Stimulated activated CD4-positive, alpha-beta T cell treated with anti-CD3 and anti-CD28 coated beads, Interleukin-1b, Interleukin-23, amount 100 ng/mL, for 4 hours (primary cell): ENCODE data around the gene EPOP.
A peak's percentile ranks its signal among the peaks of the same experiment; 100 is the strongest.

Experiments used
- DNase-seq, 2 donors: peaks; one replicate each; pipeline ENCODE4 v3.0.0-alpha.2; 2020; ENCODE audit warnings: low read depth in 2 of 2

Gene EPOP

GRCh38 chr17:38705803-38706504 lies 31.2 kb upstream of the EPOP start:
- DNase-seq, result peak; percentile 33 to 58

GRCh38 chr17:38705523-38705802 lies 30.7 kb upstream of the EPOP start:
- DNase-seq, result no peak

GRCh38 chr17:38704606-38705522 lies 30.1 kb upstream of the EPOP start, which contains the start of gene MLLT6:
Gene MLLT6 (plus strand): TSS chr17:38705273. CDS start chr17:38705633, 360 bp downstream.
- peak; percentile 81 to 86 for DNase-seq

- peak; percentile 78 to 88 for DNase-seq
Measured at GRCh38 chr17:38703742-38704605, 29.2 kb upstream of the EPOP start.

GRCh38 chr17:38702916-38703741 lies 28.4 kb upstream of the EPOP start:
- DNase-seq, result peak; percentile 32 to 33

DNA sequence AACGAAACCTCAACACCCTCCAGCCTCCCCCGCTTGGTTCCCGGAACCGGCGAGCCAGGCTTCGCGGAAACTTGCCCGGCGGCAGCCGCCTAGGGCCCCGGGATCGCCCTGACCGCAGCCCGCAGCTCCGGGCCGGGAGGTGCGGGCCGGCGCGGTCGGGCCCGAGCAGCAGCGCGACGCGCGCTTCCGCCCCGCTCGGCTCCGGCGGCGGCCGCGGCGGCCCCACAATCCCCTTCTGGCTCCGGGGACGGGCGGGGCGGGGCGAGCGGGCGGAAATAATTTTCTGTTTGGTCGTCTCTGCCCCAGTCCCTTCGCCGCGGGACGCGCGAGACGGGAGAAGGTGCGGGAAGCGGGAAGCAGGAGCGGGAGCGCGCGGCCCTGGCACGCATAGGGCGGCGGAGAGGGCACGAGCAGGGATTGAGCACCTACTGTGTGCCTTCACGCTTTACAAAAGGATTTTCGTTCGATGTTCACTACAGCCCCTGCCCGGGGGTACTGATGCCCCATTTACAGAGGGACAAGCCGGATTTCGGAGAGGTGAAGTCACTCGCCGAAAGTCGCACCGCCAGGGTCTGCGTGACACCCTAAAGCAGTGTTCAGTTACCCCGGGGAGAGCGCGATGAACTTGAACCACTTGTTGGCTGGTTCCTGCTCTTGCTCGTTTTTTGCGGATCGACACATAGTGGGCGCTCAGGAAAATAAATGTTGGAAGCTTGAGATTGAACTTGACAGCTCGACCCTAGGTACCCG lies 27.6 kb upstream of the EPOP start:
- DNase-seq, result peak; percentile 74 to 75

GRCh38 chr17:38701504-38702165 lies 26.9 kb upstream of the EPOP start:
- peak; percentile 70 to 77 for DNase-seq

DNA sequence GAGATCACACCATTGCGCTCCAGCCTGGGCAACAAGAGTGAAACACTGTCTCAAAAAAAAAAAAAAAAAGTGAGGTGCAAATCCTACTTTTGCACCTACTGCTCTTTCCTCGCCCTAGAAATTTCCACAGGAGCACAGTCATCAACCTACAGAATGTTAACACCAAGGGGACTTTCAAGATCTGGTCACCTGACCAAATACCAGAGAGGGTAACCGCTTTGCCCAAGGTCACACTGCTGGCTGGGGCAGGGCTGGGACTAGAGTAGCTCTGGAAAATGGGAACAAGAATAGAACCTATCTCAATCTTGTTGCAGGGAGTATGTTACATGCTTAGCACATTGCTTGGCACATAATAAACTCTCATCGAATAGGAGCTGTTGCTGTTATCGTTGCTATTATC lies 24.0 kb upstream of the EPOP start:
- no peak for DNase-seq

DNA sequence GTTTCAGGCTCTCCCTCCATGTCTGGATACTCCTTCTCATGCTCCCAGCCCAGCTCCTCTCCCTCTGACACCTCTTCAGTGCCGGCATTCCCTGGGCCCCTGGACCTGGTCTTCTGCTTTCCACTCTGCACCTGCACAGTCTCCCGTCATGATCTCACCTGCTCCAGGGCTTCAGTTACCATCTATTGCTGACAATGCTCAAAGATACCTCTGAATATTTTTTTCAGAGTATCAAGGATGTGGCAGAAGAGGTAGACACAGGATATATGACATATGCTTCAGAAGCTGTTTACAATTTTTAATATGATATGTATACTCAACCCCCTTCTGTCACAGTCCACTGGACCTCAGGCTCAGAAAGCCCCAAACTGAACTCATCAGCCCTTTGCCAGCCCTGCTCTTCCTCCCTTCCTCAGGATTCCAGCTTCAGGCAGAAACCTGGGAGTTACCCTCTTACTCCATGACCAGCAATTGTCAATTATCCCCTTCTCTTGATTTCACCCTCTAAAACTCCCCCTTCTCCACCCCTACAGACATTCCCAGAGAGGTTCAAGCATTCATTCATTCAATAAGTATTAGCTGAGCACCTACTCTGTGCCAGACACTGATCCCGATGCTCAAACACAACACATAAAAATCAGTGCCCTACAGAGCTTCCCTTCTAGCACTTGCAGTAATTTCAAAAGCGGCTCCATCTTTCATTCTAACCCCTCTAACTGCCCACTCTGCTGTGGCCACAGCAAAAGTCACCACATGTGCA lies 22.5 kb upstream of the EPOP start:
- no peak for DNase-seq

DNA sequence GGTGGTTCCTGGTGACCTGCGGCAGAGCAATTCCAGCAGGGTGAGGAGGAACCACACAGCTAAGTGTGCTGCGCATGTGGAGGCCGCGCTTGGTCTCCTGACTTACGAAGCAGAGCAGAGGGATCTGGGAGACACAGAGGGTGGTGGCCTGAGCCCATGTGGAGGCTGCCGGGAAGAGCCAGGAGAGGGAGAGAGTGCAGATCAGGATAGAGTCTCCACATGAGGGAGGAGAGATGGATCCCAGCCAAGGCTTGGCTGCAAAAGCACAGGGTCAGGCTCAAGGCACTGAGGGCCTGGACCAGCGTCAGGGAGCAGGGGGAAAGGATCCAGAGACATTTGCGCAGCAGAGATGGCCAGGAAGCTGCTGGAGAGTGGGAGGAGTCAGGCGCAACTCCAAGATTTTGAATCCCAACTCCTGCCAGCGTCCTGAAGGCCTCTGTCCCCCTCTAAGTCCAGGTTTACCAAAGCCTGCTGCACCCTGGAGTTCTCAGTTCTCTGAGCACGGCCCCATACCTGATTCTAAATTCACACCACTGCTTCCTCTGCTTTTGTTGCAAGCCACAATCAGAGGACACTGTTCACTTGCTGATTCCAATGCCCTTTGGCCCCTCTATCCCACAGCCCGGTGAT lies 19.1 kb upstream of the EPOP start:
- DNase-seq, result no peak

DNA sequence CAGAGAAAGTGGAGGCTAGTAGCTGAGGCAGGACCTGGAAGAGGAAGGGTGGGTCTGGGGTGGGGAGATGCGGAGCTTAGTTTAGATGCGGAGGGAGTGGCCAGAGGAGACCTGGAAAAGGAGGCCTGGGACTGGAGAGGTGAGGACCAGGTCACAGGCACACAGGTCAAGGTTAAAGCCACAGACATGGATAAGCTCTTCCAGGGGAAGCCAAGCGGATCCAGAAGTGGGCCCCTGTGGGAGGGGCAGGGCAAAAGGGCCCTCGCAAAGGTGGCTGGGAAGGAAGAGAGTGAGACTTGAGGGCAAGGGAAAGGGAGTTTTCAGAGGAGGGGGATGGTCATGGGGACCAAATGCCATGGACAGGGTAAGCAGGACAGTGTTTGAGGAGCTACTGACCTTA lies 16.4 kb upstream of the EPOP start:
- DNase-seq, result no peak

DNA sequence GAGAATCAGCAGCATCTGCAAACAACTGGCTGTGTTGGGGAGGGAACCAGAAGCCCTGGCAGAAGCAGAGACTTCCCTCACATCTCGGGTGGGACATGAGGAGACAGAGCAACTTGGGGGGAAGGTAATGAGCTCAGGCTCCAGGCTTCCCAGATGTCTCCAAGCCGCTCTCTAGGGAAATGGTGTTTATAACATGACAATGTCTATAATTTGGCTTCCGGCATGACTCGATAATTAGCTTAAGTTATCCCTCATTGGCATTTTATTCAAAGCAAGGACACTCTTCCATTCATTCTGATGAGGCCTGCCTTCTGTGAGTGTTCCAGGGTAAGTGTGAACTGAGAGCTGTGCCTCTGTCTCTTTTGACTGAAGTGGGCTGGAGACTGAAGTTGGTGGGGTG lies 15.6 kb upstream of the EPOP start:
- DNase-seq, result no peak

- no peak for DNase-seq
Measured at GRCh38 chr17:38687286-38687685, 12.5 kb upstream of the EPOP start.

- no peak for DNase-seq
Measured at GRCh38 chr17:38685491-38685890, 10.7 kb upstream of the EPOP start.

DNA sequence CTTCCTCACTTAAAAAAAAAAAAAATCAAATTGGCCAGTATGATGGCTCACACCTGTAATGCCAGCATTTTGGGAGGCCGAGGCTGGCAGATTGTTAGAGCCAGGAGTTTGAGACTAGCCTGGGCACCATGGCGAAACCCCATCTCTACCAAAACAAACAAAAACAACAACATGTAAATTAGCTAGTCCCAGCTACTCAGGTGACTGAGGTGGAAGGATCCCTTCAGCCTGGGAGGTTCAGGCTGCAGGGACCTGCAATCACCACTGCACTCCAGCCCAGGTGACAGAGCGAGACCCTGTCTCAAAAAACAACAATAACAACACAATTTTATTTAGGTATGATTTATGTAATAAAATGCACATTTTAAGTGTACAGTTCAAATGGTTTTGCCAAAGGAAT lies 6.3 kb upstream of the EPOP start:
- DNase-seq, result no peak

GRCh38 chr17:38677819-38678218 lies 3.1 kb upstream of the EPOP start:
- DNase-seq, result no peak

DNA sequence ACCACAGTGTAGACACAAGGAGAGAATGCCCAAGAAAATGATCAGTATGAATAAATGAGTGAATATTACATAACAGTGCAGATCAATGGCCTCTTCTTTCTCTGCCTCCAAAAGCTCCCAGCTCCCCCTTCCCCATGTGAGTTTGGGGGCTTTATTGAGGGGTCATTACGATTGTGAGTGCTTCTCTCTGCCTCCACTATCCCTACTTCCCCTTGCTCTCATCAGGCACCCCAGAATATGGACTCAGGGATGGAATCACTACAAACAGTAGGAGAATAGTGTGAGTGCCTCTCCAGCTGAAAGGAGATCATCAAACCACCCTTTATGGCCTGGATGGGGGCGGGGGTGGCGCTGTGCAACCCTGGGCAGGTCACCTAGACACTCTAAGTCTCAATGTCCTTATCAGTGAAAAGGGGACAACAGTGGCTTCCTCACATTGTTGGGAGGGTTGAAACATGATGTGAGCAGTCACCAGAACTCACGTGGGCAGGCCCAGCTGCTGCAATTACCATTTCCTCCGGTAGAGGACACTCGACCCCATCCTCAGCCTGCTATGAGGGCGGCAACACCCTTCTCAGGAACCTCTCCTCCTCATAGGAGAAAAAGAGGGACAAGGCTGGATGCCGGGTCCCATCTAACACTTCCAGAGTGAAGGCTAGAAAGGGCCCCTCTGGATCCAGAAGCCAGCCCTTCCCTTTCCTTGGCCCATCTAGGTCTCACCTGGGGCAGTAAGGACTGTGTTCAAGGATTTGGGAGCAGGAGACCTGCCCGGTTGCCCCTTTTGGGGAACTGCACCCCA lies 2.1 kb upstream of the EPOP start:
- peak; percentile 72 to 82 for DNase-seq
